ENCODE results near the gene FRMD5.

FRMD5 gene

DNA sequence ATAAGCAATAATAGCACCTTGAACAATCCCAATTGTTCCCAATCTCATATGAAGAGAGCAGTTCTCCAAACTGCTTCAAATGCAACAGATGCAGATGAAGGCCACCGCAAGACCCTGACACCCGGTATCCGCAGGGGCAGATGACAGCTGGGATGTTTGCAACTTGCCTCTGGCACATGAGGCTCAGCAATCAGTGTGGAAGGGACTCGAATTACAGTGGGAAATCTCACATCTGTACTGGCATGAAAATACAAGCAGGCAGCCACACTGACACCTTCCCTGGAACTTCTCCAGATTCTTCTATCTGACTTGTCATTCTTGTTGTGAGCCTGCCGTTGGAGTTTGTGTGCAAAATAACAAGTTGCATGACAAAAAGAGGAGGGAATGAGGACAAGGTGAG lies 299.5 kb downstream of the FRMD5 start:
- no peaks in the 10 kb centered on the region for H3K4me1 Mint-ChIP-seq
- H3K27me3 Mint-ChIP-seq = no peaks in the 10 kb centered on the region
- no peak overlapping the region for H3K4me3 Mint-ChIP-seq
- H3K36me3 Mint-ChIP-seq (ENCODE audit: low read depth) = no peaks in the 10 kb centered on the region
- DNase-seq (no peak), ATAC-seq (no peak)
- H3K27ac Mint-ChIP-seq = no peak overlapping the region
- H3K9me3 Mint-ChIP-seq = no peaks in the 10 kb centered on the region

- no peak overlapping the region for H3K27ac Mint-ChIP-seq
- DNase-seq = no peak
These were observed 301.1 kb downstream of the FRMD5 start for GRCh38 chr15:43893956-43894355.

DNA sequence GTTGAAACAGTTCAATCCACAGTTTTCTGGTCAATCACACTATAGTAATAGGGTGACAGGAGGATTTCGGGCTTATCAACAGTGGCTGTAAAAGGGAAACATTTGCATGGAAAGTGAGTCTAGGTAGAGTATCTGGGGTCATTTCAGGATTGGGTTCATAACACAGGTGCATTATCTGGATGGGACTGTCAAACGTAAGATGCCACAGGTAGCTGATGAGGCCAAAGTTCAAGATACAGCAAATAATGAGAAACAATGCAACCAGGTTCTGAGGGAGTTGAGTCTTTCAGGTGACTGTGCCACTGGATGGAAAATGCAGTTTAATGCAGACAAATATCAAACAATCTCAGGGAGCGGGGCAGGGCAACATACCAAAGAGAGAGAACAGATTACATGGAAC lies 306.0 kb downstream of the FRMD5 start:
- ATAC-seq (no peak), DNase-seq (no peak)
- peaks cover 5% of the 10 kb centered on the region for H3K4me1 Mint-ChIP-seq
- no peaks in the 10 kb centered on the region for H3K9me3 Mint-ChIP-seq
- no peaks in the 10 kb centered on the region for H3K27me3 Mint-ChIP-seq
- no peak overlapping the region for H3K27ac Mint-ChIP-seq
- H3K4me3 Mint-ChIP-seq = no peak overlapping the region
- peaks cover 8% of the 10 kb centered on the region for H3K36me3 Mint-ChIP-seq (ENCODE audit: low read depth)

More at GRCh38 chr15:43893956-43894355, 301.1 kb downstream of the FRMD5 start:
- no peaks in the 10 kb centered on the region for H3K36me3 Mint-ChIP-seq (ENCODE audit: low read depth)
- no peaks in the 10 kb centered on the region for H3K9me3 Mint-ChIP-seq
- no peaks in the 10 kb centered on the region for H3K27me3 Mint-ChIP-seq
- ATAC-seq = no peak
- no peaks in the 10 kb centered on the region for H3K4me1 Mint-ChIP-seq
- no peak overlapping the region for H3K4me3 Mint-ChIP-seq

GRCh38 chr15:43887901-43888300 lies 307.2 kb downstream of the FRMD5 start:
- H3K9me3 Mint-ChIP-seq = no peaks in the 10 kb centered on the region
- H3K4me3 Mint-ChIP-seq = no peak overlapping the region

GRCh38 chr15:43886558-43886957 lies 308.5 kb downstream of the FRMD5 start:
- Mint-ChIP-seq H3K27me3 (no peaks in the 10 kb centered on the region), H3K36me3 (ENCODE audit: low read depth) (peaks cover 17% of the 10 kb centered on the region), H3K4me1 (peaks cover 5% of the 10 kb centered on the region), H3K9me3 (no peaks in the 10 kb centered on the region), H3K4me3 (no peak overlapping the region), H3K27ac (no peak overlapping the region)
- ATAC-seq = no peak
- DNase-seq = no peak

More at GRCh38 chr15:43887901-43888300, 307.2 kb downstream of the FRMD5 start:
- H3K36me3 Mint-ChIP-seq (ENCODE audit: low read depth) = peaks cover 11% of the 10 kb centered on the region
- no peaks in the 10 kb centered on the region for H3K27me3 Mint-ChIP-seq
- DNase-seq (no peak), ATAC-seq (no peak)
- no peak overlapping the region for H3K27ac Mint-ChIP-seq
- H3K4me1 Mint-ChIP-seq = peaks cover 5% of the 10 kb centered on the region

DNA sequence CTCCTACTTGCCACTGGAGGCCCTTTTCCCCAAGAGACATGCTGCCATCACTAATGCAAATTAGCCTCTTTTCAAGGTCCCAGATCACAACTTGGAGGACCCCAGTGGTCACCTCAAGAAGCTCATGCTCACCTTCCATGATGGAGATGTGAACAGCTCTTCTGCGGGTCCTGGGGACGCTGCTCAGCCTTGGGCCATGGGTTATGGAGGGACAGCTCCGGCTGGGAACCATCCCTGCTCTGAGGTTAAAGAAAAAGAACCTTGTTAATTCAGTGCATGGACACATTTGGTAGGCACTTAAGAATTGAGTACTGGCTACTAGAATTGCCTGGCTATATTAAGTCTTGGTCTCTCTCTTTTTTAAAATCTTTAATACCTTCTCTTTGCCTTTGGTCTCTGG lies 311.5 kb downstream of the FRMD5 start:
- no peak overlapping the region for H3K27ac Mint-ChIP-seq
- no peaks in the 10 kb centered on the region for H3K27me3 Mint-ChIP-seq
- H3K4me3 Mint-ChIP-seq = no peak overlapping the region
- H3K9me3 Mint-ChIP-seq = no peaks in the 10 kb centered on the region
- peaks cover 28% of the 10 kb centered on the region for H3K36me3 Mint-ChIP-seq (ENCODE audit: low read depth)
- peaks cover 5% of the 10 kb centered on the region for H3K4me1 Mint-ChIP-seq
- ATAC-seq (no peak), DNase-seq (no peak)

DNA sequence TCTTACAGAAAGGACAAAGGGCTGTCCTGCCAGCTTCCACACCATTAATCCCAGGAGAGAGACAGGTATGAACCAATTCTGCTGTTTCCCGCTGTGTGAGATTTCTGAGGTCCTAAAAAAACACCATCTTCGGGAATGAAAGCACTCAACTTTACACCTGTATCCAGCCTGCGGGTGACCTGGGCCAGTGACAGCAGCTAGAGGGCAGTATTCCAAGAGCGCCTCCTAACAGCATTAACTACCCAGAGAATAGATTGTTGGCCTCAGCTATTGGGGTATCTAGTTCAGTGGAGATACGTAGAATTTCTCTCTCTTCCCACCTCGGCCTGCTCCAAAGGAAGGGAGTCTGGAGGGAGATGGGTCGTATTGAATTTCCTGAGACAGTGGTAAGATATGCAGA lies 313.1 kb downstream of the FRMD5 start:
- Mint-ChIP-seq H3K27ac (no peak overlapping the region), H3K4me3 (no peak overlapping the region), H3K27me3 (no peaks in the 10 kb centered on the region), H3K9me3 (no peaks in the 10 kb centered on the region), H3K4me1 (peaks cover 5% of the 10 kb centered on the region), H3K36me3 (ENCODE audit: low read depth) (peaks cover 31% of the 10 kb centered on the region)
- ATAC-seq (no peak), DNase-seq (no peak)

DNA sequence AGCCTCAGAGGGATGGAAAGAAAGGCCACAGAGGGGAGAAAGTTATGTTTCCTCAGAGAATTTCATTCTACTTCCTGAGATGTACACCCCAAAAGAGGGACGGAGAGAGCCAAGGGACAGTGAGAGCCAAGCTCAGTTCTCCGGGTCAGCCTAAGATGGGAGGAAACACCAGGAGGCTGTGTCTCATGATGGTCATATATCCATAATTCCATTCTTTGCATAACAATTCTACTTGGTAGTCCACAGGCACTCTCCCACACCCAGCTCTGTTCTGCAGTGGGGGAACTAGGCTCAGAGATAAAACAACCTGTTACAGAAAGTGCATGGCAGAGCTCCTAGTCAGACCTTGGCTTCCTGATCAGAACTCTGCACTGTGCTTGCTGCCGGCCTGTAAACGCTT lies 313.8 kb downstream of the FRMD5 start:
- DNase-seq = no peak
- H3K9me3 Mint-ChIP-seq = no peaks in the 10 kb centered on the region
- H3K4me3 Mint-ChIP-seq = no peak overlapping the region
- ATAC-seq = no peak
- no peak overlapping the region for H3K27ac Mint-ChIP-seq
- H3K4me1 Mint-ChIP-seq = no peaks in the 10 kb centered on the region
- H3K27me3 Mint-ChIP-seq = no peaks in the 10 kb centered on the region
- peaks cover 31% of the 10 kb centered on the region for H3K36me3 Mint-ChIP-seq (ENCODE audit: low read depth)

DNA sequence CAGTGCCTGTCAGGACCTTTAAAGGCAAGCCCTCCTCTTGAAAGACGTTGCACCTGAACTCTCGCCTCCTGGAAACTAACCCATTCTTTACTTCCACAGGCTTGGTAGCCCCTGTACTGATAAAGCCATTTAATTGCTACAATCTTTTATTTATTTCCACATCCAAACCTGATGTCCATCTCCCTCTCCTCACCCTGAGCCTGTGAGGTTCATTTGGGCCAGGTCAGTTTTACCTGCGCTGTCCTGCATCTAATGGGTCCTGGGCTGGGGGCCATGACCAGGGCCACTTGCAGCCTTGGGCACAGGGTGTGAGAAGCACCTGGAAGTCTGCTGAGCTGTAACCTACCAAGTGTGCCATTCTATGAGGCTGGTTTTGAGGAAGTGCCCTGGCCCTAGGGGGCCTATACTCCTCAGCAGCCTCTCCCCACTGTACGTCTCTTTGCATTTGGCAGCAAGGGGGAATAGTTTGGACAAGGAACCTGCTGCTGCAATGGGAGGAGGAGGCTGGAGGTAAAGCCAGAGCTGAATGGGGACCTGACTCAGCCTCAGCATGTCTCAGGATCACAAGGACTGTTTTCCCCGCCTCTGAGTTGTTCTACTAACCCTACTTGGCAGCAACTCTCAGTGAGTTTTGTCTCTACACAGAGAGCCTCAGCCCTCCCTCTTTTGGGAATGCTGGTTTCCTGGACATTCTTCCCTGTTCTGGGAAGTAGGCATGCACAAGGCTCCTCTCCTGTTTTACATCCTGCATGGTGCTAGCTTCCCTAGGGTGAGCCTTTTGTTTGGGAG lies 314.5 kb downstream of the FRMD5 start:
- Mint-ChIP-seq H3K4me1 (no peaks in the 10 kb centered on the region), H3K27ac (no peak overlapping the region), H3K36me3 (ENCODE audit: low read depth) (peaks cover 36% of the 10 kb centered on the region), H3K4me3 (no peak overlapping the region), H3K27me3 (no peaks in the 10 kb centered on the region), H3K9me3 (no peaks in the 10 kb centered on the region)
- DNase-seq (no peak), ATAC-seq (no peak)

DNA sequence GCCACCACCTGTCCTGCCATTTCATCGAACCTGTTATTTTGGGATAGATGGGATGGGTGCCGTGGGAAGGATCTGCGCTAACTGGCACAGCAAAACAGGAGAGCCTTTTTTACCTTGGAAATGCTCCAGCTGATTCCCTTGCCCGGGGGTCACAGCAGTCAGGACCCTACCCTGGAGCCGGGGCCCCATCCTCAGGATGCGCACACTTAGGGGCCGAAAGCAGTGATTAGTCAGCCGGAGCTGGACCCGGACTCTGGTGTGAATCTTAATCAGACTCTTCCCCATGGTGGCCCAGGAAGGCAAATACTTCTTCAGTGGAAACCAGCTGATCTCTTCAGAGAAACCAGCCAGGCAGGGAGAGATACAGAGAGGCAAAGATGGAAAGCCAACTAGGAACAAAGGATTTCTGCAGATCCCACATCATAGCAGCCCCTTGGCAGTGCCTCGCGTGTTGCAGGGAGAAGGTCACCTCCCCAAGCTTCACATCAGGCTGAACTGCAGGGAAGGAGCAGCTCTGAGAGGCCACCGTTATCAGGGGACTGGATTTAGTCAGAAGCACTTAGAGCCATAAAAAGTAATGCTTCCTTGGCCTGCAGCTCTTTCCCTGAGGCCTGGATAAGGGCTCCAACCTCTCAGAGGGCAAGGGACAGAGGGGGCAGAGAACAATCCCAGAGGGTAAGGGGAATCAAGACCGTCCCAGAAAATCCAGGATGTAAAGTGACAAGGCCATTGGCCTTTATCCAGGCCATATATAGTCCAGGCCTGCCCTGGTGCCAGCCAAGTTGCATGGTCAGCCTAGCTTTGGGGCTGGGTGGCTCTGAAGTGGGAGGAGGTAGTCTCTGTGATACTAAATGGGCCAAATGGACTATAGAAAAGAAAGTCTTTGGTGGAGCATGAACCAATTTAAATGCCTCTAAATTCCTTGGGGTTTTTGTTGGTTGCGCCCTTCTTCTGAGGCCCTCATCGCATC lies 315.4 kb downstream of the FRMD5 start:
- Mint-ChIP-seq H3K4me1 (no peaks in the 10 kb centered on the region), H3K36me3 (ENCODE audit: low read depth) (peaks cover 37% of the 10 kb centered on the region), H3K4me3 (no peak overlapping the region), H3K27me3 (no peaks in the 10 kb centered on the region), H3K9me3 (no peaks in the 10 kb centered on the region), H3K27ac (no peak overlapping the region)
- ATAC-seq = no peak
- DNase-seq = no peak

DNA sequence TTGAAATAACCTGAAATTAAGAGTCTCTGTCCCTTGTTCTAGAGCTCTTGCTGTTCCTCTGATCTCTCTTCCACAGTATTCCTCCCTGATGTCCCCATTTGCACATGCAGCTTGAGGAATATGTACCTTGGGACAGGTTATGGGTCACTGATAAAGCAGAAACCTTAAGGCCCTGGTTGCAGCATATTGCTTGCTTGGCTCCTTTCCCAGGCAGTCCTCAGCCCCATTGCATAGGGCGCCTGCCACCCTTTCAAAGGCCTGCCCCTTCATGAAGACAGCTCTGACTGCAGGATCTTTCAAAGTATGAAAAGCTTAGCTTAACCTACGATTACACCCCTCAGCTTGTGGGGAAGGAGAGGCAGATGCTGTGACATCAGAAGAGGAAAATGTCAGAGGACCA lies 316.6 kb downstream of the FRMD5 start:
- Mint-ChIP-seq H3K4me1 (no peaks in the 10 kb centered on the region), H3K36me3 (ENCODE audit: low read depth) (peaks cover 37% of the 10 kb centered on the region), H3K27ac (no peak overlapping the region), H3K9me3 (no peaks in the 10 kb centered on the region), H3K4me3 (no peak overlapping the region), H3K27me3 (no peaks in the 10 kb centered on the region)
- ATAC-seq (no peak), DNase-seq (no peak)

DNA sequence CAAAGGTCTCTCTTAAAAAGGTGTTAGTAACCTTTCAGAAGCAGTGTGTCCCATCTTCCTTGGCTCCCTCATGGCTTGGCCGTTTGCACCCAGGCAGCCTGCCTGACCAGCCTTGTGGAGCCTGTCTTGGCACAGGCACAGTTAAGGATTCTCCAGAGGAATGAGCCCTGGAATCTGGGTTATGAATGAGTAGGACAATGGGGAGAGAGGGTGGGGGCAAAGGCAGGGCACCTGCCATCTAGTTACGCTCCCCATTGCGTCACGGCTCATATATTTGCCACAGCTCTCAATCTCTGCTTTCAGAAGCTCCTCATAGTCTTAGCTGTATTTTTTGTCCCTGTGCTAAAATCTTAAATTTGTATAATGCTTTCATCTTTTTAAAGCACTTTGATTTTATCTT lies 317.7 kb downstream of the FRMD5 start:
- peaks cover 42% of the 10 kb centered on the region for H3K36me3 Mint-ChIP-seq (ENCODE audit: low read depth)
- DNase-seq = no peak

GRCh38 chr15:43876872-43877271 lies 318.2 kb downstream of the FRMD5 start:
- ATAC-seq (no peak), DNase-seq (no peak)
- Mint-ChIP-seq H3K27ac (no peak overlapping the region), H3K36me3 (ENCODE audit: low read depth) (peaks cover 45% of the 10 kb centered on the region), H3K4me3 (no peak overlapping the region), H3K4me1 (no peaks in the 10 kb centered on the region), H3K27me3 (no peaks in the 10 kb centered on the region), H3K9me3 (no peaks in the 10 kb centered on the region)

More for the DNA sequence above, 317.7 kb downstream of the FRMD5 start:
- Mint-ChIP-seq H3K27me3 (no peaks in the 10 kb centered on the region), H3K4me3 (no peak overlapping the region), H3K9me3 (no peaks in the 10 kb centered on the region), H3K27ac (no peak overlapping the region), H3K4me1 (no peaks in the 10 kb centered on the region)
- no peak for ATAC-seq

DNA sequence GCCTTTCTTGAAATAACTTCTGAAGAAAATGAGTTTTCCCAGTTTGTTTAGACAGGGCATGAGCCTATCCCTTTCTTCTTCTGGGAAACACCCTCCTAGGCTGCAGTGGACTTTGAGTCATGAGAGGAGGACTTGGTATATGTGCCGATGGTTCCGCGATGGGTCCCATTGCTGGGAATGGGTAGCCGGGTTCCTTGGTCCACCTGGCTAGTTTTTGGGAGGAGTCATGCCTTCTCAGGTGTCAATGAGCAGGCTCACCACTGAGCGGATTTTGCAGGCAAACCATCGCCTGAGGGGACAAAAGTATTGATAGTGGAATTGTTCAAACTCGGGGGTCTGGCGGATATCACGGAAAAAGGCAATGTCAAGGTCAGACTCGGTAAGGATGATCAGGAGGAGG lies 321.4 kb downstream of the FRMD5 start:
- Mint-ChIP-seq H3K36me3 (ENCODE audit: low read depth) (peaks cover 45% of the 10 kb centered on the region), H3K9me3 (no peaks in the 10 kb centered on the region), H3K4me3 (no peak overlapping the region), H3K4me1 (no peaks in the 10 kb centered on the region), H3K27me3 (no peaks in the 10 kb centered on the region), H3K27ac (no peak overlapping the region)
- DNase-seq (no peak), ATAC-seq (no peak)

Measured in activated naive CD8-positive, alpha-beta T cell treated with anti-CD3 and anti-CD28 coated beads, Interleukin-2, amount 50 U/mL, for 24 hours (primary cell).